Activated CD4-positive, alpha-beta memory T cell treated with anti-CD3 and anti-CD28 coated beads for 36 hours (primary cell): ENCODE data around the gene NTMT1. TPM values are rescaled to one million over a fixed set of nuclear protein-coding genes. Genes with fewer than 3 reads are reported as not detected.
"Not testable (repeated sequence)": the region's sequence is repeated elsewhere in the genome, so short reads cannot be mapped to it uniquely, and the experiment has no call there.

Experiments
- CTCF ChIA-PET: fragments of 350-600 bp; sonication (Branson Sonifier 250); formaldehyde crosslinking; loops from one replicate; lab custom pipeline; 2021; ENCODE audit warnings: antibody characterized with exemption, inconsistent platforms; lab: Charles Lee
- POLR2A ChIA-PET: fragments of 350-600 bp; sonication (Branson Sonifier 250); formaldehyde crosslinking; loops from one replicate; lab custom pipeline; 2021; ENCODE audit warnings: antibody characterized with exemption; lab: Charles Lee
- DNase-seq: peaks from one replicate; pipeline ENCODE4 v3.0.0-alpha.2; 2020
- H3K27ac Mint-ChIP-seq: one replicate; pipeline ENCODE4 v1.8.0; 2021; ENCODE audit warnings: mixed read lengths
- H3K27me3 Mint-ChIP-seq: one replicate; pipeline ENCODE4 v1.8.0; 2021; ENCODE audit warnings: mixed read lengths
- H3K36me3 Mint-ChIP-seq: one replicate; pipeline ENCODE4 v1.8.0; 2021; ENCODE audit warnings: mixed read lengths
- H3K4me1 Mint-ChIP-seq: one replicate; pipeline ENCODE4 v1.8.0; 2021; ENCODE audit warnings: low read depth, mixed read lengths
- H3K4me3 Mint-ChIP-seq: one replicate; pipeline ENCODE4 v1.8.0; 2021; ENCODE audit warnings: mild to moderate bottlenecking, mixed read lengths
- H3K9me3 Mint-ChIP-seq: one replicate; pipeline ENCODE4 v1.8.0; 2021; ENCODE audit warnings: mixed read lengths
- intact Hi-C: fragments of 100-400 bp; cut with micrococcal nuclease; formaldehyde crosslinking; loops from one replicate; pipeline ENCODE4 v1.15.1; 2023
- total RNA-seq, 2 experiments: library from RNA; stranded (reverse); gene quantifications; one replicate each; pipeline ENCODE4 v1.2.3, GENCODE V29; 2021

Gene NTMT1
- total RNA-seq, 2 experiments from 2014 or later: 59.9 to 64.6 TPM

DNA sequence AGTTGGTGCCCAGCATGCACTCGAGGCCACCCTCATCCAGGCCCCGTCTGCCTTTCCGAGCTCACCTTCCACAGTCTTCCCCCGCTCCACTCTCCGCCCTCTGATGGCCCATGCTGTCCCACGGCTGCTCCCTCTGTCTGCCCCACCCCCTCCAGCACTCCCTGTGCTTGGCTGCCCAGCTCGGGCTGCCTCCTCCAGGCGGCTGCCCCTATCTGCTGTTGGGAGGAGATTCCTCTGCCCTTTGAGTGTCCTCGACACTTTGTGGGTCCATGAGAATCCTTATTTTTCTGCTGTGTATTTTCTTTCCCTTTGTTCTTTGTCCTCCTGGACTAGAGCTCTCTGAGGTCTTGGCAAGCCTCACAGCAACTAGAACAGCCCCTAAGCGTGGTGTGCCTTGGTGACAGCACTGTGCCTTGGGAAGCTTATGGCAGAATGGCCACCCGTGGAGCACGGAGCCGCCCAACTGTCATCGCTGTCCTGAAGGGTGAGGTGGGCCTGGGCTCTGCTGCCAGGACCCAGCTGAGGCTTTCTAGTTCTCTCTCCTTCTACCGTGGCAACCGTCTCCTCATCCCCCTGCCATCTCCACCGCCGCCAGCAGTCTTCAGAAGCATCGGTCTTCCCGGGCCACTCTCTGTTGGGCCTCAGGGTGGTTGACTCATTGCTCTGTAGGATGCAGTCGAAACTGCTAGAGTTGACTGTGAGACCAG is 5.2 kb downstream of the NTMT1 start:
- Mint-ChIP-seq H3K36me3 (peaks cover 28% of the 10 kb centered on the region), H3K4me3 (no peak overlapping the region), H3K27me3 (no peaks in the 10 kb centered on the region), H3K4me1 (peaks cover 59% of the 10 kb centered on the region), H3K9me3 (no peaks in the 10 kb centered on the region), H3K27ac (peak overlapping the region; percentile 61)
- POLR2A ChIA-PET: no interaction called here
- DNase-seq: peak; percentile 44
- CTCF ChIA-PET: interaction anchor here (1.0 to 7.7 kb wide), 3 partner anchors 10 to 499 kb away, joined by 3 to 70 read pairs (median 4); partner anchors contain the start of gene ASB6
- intact Hi-C loops: no loop called here

GRCh38 chr9:129631674-129632129 is 5.7 kb downstream of the NTMT1 start:
- CTCF ChIA-PET: interaction anchor here (1.1 kb wide), 1 partner anchor 152 kb away, joined by 3 read pairs; no protein-coding TSS in a partner anchor
- H3K4me3 Mint-ChIP-seq: no peak overlapping the region
- peaks cover 28% of the 10 kb centered on the region for H3K36me3 Mint-ChIP-seq

GRCh38 chr9:129632460-129632859 is 6.5 kb downstream of the NTMT1 start:
- H3K9me3 Mint-ChIP-seq: no peaks in the 10 kb centered on the region
- H3K36me3 Mint-ChIP-seq: peaks cover 23% of the 10 kb centered on the region
- intact Hi-C loops: no loop called here
- POLR2A ChIA-PET: no interaction called here
- CTCF ChIA-PET: interaction anchor here (1.2 kb wide), 1 partner anchor 8 kb away, joined by 3 read pairs; no protein-coding TSS in a partner anchor
- peak overlapping the region; percentile 5 for H3K27ac Mint-ChIP-seq
- H3K4me1 Mint-ChIP-seq: peaks cover 52% of the 10 kb centered on the region
- H3K4me3 Mint-ChIP-seq: no peak overlapping the region
- H3K27me3 Mint-ChIP-seq: no peaks in the 10 kb centered on the region
- no peak for DNase-seq

More at GRCh38 chr9:129631674-129632129, 5.7 kb downstream of the NTMT1 start:
- DNase-seq: no peak
- peak overlapping the region; percentile 61 for H3K27ac Mint-ChIP-seq
- peaks cover 59% of the 10 kb centered on the region for H3K4me1 Mint-ChIP-seq
- intact Hi-C loops: no loop called here
- POLR2A ChIA-PET: no interaction called here
- H3K9me3 Mint-ChIP-seq: no peaks in the 10 kb centered on the region
- no peaks in the 10 kb centered on the region for H3K27me3 Mint-ChIP-seq

GRCh38 chr9:129633207-129633606 is 7.2 kb downstream of the NTMT1 start:
- intact Hi-C loops: no loop called here
- CTCF ChIA-PET: interaction anchor here (0.7 to 1.4 kb wide), 3 partner anchors 8 to 16 kb away, joined by 3 read pairs; partner anchors contain the start of gene NTMT1
- Mint-ChIP-seq H3K9me3 (no peaks in the 10 kb centered on the region), H3K4me1 (peaks cover 44% of the 10 kb centered on the region), H3K4me3 (no peak overlapping the region), H3K36me3 (peaks cover 24% of the 10 kb centered on the region), H3K27ac (no peak overlapping the region), H3K27me3 (no peaks in the 10 kb centered on the region)
- no peak for DNase-seq
- POLR2A ChIA-PET: no interaction called here

DNA sequence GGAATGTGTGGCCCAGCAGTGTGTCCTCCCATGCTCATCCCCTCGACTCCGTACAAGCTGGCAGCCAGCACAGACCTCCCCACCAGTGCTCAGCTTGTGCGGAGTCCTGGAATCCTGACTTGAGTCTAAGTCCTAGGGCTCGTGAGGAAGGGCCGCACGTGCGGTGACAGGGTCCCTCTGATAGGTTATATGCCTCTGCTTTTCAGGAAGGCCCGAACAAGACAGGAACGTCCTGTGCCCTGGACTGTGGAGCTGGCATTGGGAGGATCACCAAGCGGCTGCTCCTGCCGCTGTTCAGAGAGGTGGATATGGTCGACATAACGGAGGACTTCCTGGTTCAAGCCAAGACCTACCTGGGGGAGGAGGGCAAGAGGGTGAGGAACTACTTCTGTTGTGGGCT is 7.9 kb downstream of the NTMT1 start:
- intact Hi-C loops: no loop called here
- no peak overlapping the region for H3K27ac Mint-ChIP-seq
- no peaks in the 10 kb centered on the region for H3K27me3 Mint-ChIP-seq
- CTCF ChIA-PET: interaction anchor here (1.4 kb wide), 1 partner anchor 8 kb away, joined by 3 read pairs; the partner anchor contains the start of gene NTMT1
- no peak overlapping the region for H3K4me3 Mint-ChIP-seq
- H3K36me3 Mint-ChIP-seq: peaks cover 20% of the 10 kb centered on the region
- POLR2A ChIA-PET: no interaction called here
- H3K4me1 Mint-ChIP-seq: peaks cover 38% of the 10 kb centered on the region
- no peak for DNase-seq
- no peaks in the 10 kb centered on the region for H3K9me3 Mint-ChIP-seq

DNA sequence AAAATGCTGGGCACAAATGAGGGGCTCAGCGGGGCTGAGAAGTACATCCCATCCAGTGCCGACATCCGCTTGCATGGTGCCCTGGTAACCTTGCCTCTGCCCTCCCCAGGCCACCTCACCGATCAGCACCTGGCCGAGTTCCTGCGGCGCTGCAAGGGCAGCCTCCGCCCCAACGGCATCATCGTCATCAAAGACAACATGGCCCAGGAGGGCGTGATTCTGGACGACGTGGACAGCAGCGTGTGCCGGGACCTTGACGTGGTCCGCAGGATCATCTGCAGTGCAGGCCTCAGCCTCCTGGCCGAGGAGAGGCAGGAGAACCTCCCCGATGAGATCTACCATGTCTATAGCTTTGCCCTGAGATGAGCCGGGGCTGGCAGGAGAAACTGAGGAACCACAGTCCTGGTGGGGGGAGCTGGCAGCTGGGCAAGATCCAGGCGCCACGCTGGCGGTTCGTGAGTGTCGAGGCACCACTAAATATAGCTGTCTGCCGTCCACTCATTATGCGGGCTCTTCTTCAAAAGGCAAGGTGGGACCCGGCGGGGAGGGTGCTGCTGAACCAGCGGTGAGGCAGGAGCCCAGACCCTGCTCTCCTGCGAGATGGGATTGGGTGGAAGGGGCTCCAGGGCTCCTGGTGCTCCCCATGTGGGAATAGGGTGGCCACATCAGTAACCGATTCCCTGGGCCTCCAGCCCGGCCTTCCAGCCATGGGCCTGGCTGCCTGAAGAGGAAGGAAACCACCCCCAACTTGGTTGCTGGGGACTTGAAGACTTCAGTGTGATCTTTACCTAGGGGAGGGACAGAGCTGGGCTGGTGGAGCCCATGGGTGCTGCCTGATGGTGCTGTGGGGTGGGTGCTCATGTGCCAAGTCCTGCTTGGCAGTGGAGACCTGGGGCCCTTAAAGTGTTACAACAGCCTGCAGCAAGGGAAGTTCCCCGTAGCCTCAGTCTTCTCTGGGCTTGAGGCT is 9.4 kb downstream of the NTMT1 start:
- Mint-ChIP-seq H3K4me3 (no peak overlapping the region), H3K4me1 (peaks cover 28% of the 10 kb centered on the region), H3K27ac (no peak overlapping the region), H3K36me3 (peaks cover 17% of the 10 kb centered on the region), H3K9me3 (no peaks in the 10 kb centered on the region), H3K27me3 (no peaks in the 10 kb centered on the region)
- ChIA-PET CTCF (no interaction called here), POLR2A (no interaction called here)
- DNase-seq: no peak
- intact Hi-C loops: no loop called here

GRCh38 chr9:129636343-129636742 is 10.4 kb downstream of the NTMT1 start:
- POLR2A ChIA-PET, H3K9me3 Mint-ChIP-seq, intact Hi-C loops, H3K4me3 Mint-ChIP-seq, H3K27me3 Mint-ChIP-seq, DNase-seq, H3K27ac Mint-ChIP-seq: not testable (repeated sequence)
- H3K36me3 Mint-ChIP-seq: peaks cover 17% of the 10 kb centered on the region
- CTCF ChIA-PET: interaction anchor here (1.7 to 8.7 kb wide), 2 partner anchors 9 to 497 kb away, joined by 6 to 70 read pairs; partner anchors contain the start of gene NTMT1
- peaks cover 28% of the 10 kb centered on the region for H3K4me1 Mint-ChIP-seq

GRCh38 chr9:129637102-129637501 is 11.1 kb downstream of the NTMT1 start:
- POLR2A ChIA-PET: no interaction called here
- H3K4me3 Mint-ChIP-seq: no peak overlapping the region

GRCh38 chr9:129637673-129638439 is 11.9 kb downstream of the NTMT1 start:
- H3K9me3 Mint-ChIP-seq: no peaks in the 10 kb centered on the region
- CTCF ChIA-PET: interaction anchor here (1.1 to 8.7 kb wide), 3 partner anchors 10 to 499 kb away, joined by 4 to 70 read pairs (median 6); partner anchors contain the start of gene NTMT1
- H3K36me3 Mint-ChIP-seq: peaks cover 13% of the 10 kb centered on the region
- DNase-seq: no peak
- H3K4me1 Mint-ChIP-seq: peaks cover 15% of the 10 kb centered on the region
- intact Hi-C loops: no loop called here
- POLR2A ChIA-PET: no interaction called here
- H3K4me3 Mint-ChIP-seq: no peak overlapping the region
- no peak overlapping the region for H3K27ac Mint-ChIP-seq
- no peaks in the 10 kb centered on the region for H3K27me3 Mint-ChIP-seq

More at GRCh38 chr9:129637102-129637501, 11.1 kb downstream of the NTMT1 start:
- intact Hi-C loops: no loop called here
- no peak for DNase-seq
- CTCF ChIA-PET: interaction anchor here (1.1 to 8.7 kb wide), 3 partner anchors 10 to 498 kb away, joined by 4 to 70 read pairs (median 6); partner anchors contain the start of gene NTMT1
- Mint-ChIP-seq H3K27ac (no peak overlapping the region), H3K9me3 (no peaks in the 10 kb centered on the region), H3K27me3 (no peaks in the 10 kb centered on the region), H3K36me3 (peaks cover 17% of the 10 kb centered on the region), H3K4me1 (peaks cover 22% of the 10 kb centered on the region)

DNA sequence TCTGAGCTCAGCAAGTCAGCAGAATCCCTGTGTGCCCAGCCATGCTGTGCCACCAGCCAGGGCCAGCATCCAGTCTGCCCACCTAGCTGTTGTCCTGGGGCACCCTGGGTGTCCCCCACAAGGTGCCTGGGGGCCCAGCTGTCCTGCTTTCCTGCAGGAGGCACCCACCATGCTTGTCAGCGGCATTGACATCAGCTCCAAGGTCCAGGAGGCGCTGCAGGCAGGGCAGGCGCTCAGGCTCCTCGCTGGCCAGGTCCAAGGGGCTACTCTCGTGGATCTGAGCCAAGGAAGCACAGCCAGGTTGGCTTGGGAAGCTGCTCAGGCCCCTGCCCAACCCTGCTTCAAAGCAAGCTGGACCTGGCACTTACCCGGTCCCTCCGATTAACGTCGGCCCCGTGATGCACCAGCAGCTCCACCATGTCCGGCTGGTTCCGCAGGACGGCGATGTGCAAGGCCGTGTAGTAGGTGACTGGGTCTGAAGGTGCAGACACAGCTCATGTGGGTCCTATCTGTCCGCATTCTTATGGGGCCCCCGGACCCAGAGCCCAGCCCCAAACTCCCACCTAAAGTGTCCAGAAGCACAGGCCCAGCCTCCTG is 13.2 kb downstream of the NTMT1 start:
- Mint-ChIP-seq H3K27ac (no peak overlapping the region), H3K9me3 (no peaks in the 10 kb centered on the region), H3K27me3 (no peaks in the 10 kb centered on the region), H3K36me3 (peaks cover 11% of the 10 kb centered on the region), H3K4me3 (no peak overlapping the region), H3K4me1 (peaks cover 15% of the 10 kb centered on the region)
- intact Hi-C loops: no loop called here
- no peak for DNase-seq
- ChIA-PET CTCF (interaction anchor here (0.8 to 8.7 kb wide), 7 partner anchors 12 to 507 kb away, joined by 3 to 70 read pairs (median 4); partner anchors contain the start of genes C9orf50 and NTMT1), POLR2A (interaction anchor here (1.8 kb wide), 1 partner anchor 12 kb away, joined by 4 read pairs; no protein-coding TSS in a partner anchor)
